HG03064 (cell line): ENCODE data around the gene DRG1.
"Not testable (repeated sequence)": the region's sequence is repeated elsewhere in the genome, so short reads cannot be mapped to it uniquely, and the experiment has no call there.

ENCODE experiments used
- ATAC-seq: cut with Tn5 transposase; IDR thresholded peaks from one replicate; pipeline ENCODE4 v1.9.1; 2021; ENCODE audit warnings: low read depth; ENCODE audit not compliant: unreplicated experiment

The DRG1 gene

DNA sequence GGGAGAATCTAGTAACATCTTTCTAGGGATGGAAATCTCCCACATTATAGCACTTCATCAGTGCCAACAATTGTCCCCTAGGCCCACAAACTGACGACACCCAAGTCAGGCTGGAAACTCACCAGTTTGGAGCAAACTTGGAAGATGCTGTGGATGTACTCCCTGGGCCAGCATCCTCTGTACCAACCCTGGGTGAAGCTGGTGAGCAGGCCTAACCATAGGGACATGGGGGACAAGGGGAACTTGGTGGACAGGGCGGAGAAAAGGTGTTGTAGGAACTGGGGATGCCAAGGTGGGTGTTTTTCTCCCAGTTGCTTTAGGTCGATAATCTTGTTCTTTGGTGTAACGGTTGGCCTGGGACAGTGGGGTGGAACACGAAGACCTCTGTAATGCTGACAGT is 42.2 kb downstream of the DRG1 start:
- ATAC-seq: no peak

DNA sequence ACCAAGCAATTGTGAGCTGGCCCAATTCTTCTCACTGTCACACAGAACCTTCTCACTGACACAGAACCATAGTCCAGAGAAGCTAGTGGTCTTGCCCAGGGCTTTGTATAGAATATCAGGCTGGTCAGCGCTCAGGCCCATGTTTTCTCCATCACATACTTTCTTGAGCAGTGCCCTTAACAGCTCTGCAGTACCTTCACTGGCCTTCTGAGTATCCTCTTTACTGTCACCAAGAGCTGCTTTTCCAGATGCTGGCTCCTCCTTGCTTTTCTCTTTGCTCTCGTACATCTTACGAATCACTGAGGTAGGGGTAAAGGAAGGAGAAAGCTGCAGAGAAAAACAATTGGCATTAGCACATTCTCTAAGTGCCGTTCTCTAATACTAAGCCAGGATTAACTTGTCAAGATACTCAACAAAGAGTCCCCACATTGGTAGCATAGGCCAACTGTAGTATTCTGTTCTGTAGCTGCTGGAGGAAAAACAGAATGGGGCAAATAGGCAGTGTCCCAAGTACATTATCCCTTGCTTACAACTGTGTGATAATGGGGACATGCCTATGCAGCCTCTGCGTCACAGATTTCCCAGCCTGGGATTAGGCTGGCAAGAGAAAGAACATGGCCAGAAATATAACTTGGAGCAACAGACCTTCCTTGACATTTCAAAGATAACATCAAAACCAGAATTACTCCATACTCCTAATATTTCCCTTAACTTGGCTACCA is 43.5 kb downstream of the DRG1 start:
- no peak for ATAC-seq

DNA sequence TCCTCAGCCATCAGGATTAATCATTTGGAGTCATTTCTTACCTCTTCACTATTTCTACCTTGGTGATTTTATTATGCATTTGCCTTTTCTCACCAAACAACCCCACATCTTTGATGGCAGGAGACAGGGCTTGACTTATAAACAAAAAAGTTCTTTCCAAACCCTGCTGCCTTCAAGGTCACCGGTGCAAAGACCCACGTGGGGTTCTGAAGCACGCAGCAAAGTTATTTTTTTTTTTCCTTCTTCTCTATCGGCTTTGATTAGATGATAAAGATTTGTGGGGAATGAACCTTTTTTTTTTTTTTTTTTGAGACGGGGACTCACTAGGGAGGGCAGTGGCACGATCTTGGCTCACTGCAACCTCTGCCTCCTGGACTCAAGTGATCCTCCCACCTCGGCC is 44.1 kb downstream of the DRG1 start:
- no peak for ATAC-seq

DNA sequence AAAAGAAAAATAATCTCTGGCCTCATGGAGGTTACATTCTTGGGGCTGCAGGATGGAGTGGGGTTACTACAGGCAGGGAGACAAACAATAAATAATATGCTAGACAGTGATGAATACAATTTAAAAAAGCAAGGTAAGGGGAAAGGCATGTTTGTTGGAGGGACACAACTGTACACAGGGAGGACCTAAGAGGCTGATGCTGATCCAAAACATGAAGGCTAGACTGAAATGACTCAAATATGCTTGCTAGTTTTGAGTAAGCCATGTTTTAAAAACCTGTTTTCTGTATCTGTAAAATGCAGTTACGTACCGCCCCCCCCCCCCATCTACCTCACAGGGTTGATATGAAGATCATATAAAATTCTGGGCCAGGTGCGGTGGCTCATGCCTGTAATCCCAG is 46.2 kb downstream of the DRG1 start:
- no peak for ATAC-seq

DNA sequence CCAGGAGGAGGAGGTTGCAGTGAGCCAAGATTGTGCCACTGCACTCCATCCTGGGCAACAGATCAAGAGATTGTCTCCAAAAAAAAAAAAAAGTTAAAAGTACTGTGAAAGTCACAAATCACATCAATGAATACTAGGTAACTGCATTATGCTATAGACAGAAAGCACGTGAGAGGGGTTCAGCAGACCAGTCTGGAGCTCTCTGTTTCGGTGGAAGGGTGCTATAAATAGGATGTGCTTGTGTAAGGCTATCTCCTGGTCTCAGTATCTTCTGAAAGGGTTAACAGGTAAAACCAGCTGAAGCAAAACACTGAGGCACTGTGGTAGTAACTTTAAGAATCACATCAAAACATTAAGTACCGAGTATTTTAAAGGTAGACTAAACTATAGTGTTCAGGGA is 46.8 kb downstream of the DRG1 start:
- ATAC-seq: no peak

DNA sequence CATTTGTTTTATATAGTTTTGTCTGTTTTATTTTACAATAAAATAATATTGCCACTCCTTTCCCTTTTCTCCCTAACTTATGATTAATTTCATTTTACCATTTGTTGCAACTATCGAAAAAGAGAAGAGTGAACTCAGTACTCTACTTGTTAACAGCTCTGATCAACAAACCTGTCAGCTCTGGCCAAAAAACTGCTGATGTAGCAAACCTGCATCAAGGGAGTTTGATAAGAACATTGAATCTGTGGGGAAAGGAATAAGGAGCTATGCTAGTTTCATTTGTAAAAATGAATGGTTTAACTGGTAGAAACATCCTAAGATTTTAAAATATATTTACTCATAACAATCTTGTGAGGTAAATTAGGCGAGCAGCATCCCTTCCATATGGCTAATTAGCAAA is 47.4 kb downstream of the DRG1 start:
- no peak for ATAC-seq

DNA sequence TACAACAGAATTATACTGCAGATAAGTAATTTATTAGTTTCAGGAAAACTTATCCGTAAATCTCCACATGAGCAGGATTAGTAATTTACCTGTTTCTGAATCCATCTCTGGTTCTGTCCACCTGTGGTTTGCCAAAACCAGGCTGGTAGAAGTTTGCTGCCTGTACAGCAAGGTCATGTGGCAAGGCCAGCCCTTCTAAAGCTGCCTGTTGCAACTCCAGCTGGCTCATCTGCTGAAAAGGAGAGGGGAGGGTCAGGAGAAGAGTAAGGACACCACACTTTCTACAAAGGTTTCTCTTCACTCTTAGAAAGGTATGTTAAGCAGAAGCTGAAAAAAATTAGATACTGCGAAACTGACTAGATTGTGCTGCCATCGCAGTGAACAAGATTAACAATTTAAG is 47.9 kb downstream of the DRG1 start:
- ATAC-seq: no peak

DNA sequence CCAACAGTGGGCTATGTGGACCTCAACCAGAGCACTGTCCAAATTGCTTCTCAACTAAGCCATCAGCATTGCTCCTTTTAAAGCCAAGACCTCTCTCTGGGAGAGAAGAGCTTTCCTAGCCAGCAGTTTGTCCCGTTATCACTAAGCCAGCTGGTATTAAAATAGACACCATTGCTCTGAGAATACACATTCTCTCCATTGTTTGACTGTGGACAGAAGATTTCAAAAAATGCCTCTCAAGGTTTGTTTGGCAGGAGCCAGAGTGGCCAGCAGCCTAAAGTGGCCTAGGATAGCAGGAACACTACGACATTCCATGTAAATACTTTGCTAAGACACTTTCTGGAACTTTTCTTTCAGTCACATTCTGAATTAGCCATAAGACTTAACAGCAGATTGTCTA is 49.0 kb downstream of the DRG1 start:
- no peak for ATAC-seq

DNA sequence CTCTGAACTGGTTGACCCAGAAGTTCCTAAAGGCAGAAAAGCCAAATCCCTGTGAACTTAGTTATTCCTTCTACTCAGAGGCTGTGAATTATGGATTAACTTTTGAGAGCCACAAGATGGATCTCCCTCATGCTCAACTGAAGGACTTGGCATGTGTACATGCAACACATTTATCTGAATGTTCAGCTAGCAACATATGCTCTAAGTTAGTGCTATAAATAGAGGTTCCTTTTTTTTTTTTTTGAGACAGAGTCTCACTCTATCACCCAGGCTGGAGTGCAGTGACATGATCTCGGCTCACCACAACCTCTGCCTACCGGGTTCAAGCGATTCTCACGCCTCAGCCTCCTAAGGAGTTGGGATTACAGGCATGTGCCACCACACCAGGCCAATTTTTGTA is 50.1 kb downstream of the DRG1 start:
- ATAC-seq: no peak

DNA sequence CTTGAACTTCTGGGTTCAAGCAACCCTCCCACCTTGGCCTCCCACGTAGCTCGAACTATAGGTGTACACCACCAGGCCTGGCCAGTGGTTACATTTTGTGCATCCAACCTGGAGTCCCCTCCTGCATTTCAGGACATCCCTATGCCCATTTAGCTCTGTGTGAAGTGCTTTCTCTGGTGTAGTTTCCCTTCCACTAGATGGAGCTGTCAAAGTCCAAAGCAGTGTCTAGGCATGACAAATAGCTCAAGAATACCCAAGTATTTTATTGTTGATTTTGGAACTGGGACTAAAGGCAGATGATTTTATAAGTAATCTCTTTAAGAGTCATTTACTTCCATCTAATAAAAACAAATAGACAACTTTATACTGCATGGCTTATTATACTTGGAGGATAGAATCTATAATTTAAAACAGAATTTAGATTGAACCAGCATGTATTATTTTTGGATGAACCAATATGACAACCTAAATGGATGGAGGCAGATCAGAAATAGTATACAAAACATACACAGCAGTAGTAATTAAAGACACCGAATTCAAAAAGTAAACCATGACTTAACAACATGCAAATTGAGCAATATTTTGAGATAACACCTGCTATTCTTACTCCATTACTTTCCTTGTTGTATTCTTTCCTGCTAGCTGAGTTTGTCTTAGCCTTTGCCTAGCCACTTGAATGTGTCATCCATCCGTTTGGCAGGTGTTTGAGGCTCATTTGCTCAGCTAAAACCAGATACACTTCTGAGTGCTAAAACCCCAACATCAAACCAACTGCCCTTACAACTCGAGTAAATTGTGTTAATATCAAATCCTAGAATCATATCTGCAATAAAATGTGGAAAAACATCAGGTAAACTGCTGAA is 52.5 kb downstream of the DRG1 start:
- no peak for ATAC-seq

DNA sequence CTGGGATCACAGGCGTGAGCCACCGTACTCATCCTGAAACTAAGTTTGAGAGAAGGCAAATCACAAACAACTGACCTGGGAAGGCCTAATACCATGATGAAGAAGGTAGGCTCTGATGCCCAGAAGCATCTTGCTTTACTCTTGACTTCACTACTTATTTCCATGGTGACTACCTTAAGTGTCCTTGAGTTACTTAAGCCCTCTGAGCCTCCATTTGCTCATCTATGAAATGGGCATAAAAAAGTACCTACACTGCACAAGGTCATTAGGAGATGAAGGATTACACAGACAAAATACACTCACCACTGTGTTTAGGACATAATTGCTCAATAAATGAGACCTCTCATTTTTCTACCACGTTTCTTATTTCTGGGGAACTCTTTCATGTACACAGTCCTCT is 62.3 kb downstream of the DRG1 start:
- no peak for ATAC-seq

DNA sequence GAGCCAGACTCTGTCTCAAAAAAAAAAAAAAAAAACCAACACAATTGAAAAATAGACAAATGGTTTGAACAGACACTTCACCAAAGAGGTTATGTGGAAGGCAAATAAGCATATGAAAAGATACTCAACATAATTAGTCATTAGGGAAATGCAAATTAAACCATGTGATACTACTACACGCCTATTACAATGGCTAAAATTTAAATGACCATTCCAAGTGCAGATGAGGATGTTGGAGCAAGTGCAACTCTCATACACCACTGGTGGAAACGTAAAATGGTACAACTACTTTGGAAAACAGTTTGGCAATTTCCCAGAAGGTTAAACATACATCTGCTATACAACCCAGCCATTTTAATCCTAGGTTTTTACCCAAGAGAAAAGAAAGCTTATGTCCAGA is 65.9 kb downstream of the DRG1 start:
- no peak for ATAC-seq

DNA sequence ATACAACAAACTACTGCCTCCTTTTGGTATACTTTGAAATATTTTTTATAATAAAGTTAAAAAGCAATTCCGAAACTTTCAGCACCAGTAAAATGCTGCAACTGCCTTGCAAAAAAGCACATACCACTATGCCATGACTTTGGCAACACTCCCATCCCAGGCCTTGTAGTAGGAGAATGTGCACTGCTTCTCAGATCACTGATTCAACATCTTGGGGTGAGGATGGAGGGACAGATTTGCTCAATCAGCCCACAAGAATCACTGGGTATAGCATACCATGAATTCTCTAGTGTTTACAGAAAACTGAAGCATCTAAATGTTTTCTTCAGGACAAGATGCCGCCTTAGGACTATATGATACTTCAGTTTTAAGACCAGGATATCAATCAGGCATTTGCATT is 75.3 kb downstream of the DRG1 start:
- no peak for ATAC-seq

DNA sequence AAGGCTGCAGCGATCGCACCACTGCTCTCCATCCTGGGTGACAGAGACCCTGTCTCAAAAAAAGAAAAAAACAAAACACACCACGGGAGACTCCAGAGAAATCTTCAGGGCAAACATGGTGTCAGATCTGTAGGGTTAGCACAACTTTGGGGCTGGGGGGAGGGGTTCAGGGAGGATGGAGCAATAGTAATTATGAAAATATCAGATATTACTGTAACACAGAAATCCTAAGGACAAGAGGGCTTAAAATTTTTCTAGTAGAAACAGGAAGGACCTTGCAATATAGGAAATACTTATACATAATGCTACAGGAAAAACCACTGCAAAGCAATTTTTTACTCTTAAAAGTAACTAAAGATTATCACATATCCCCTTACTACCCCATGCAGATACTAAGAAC is 76.4 kb downstream of the DRG1 start:
- ATAC-seq: no peak

DNA sequence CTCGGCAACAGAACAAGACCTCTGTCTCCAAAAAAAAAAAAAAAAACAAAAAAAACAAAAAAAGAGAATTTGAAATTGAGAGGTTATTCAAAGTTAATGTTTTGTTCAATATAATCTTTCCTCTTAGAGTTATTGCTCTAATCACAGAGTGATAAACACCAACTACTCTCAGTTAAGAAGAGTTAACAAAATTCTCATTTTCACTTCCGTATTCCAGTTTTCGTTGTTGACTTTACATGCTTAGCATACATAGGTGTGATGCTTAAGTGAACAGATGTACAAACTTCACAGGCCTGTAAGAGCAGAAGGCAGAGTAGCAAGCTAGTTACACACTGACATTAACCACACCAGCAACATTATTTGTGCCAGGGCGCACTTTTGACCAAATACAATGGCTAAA is 77.9 kb downstream of the DRG1 start:
- peak; percentile 80 for ATAC-seq

DNA sequence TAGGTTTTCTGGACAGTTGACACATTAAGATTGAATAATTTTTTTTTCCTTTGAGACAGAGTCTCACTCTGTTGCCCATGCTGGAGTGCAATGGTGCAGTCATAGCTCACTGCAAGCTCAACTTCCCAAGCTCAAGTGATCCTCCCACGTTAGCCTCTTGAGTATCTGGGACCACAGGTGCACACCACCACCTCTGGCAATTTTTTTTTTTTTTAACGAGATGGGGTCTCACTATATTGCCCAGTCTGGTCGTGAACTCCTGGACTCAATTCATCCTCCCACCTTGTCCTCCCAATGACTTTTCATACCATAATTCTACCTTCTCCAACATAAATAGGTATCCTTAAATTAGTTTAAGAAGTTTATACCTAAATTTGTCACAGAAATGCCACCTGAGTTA is 81.7 kb downstream of the DRG1 start:
- ATAC-seq: no peak

DNA sequence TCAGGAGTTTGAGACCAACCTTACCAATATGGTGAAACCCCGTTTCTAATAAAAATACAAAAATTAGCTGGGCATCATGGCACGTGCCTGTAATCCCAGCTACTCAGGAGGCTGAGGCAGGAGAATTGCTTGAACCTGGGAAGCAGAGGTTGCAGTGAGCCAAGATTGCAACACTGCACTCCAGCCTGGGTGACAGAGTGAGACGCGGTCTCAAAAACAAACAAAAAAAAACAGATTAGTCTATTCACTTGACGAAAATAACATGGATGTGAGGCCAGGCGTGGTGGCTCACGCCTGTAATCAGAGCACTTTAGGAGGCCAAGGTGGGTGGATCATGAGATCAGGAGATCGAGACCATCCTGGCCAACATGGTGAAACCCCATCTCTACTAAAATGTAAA is 83.1 kb downstream of the DRG1 start:
- ATAC-seq: not testable (repeated sequence)
